ENCODE data around the gene CNIH2.
"Not testable (repeated sequence)": the region's sequence is repeated elsewhere in the genome, so short reads cannot be mapped to it uniquely, and the experiment has no call there.

CNIH2 gene

GRCh38 chr11:66275984-66276612, 1.9 kb upstream of the CNIH2 start:
- in situ Hi-C loops (cut with HindIII; ENCODE audit: low sequenced_read_pairs): no loop called here

- in situ Hi-C loops (cut with HindIII; ENCODE audit: low sequenced_read_pairs): not testable (repeated sequence)
These were observed 1.4 kb upstream of the CNIH2 start for GRCh38 chr11:66276619-66277018.

- in situ Hi-C loops (cut with HindIII; ENCODE audit: low sequenced_read_pairs): not testable (repeated sequence)
These were observed 911 bp upstream of the CNIH2 start for GRCh38 chr11:66277064-66277463.

- in situ Hi-C loops (cut with HindIII; ENCODE audit: low sequenced_read_pairs): no loop called here
These were observed 552 bp downstream of the CNIH2 start for GRCh38 chr11:66278363-66279091.

GRCh38 chr11:66279092-66279734, 1.2 kb downstream of the CNIH2 start:
- in situ Hi-C loops (cut with HindIII; ENCODE audit: low sequenced_read_pairs): no loop called here

GRCh38 chr11:66280428-66280827, 2.5 kb downstream of the CNIH2 start:
- in situ Hi-C loops (cut with HindIII; ENCODE audit: low sequenced_read_pairs): loop anchor here (5.0 kb wide), 2 partner anchors 52 to 63 kb away; no protein-coding TSS in a partner anchor

GRCh38 chr11:66281001-66281400, 3.0 kb downstream of the CNIH2 start:
- in situ Hi-C loops (cut with HindIII; ENCODE audit: low sequenced_read_pairs): loop anchor here (5.0 kb wide), 2 partner anchors 51 to 64 kb away; no protein-coding TSS in a partner anchor

- in situ Hi-C loops (cut with HindIII; ENCODE audit: low sequenced_read_pairs): loop anchor here (5.0 kb wide), 2 partner anchors 50 to 65 kb away; no protein-coding TSS in a partner anchor
These were observed 3.9 kb downstream of the CNIH2 start for GRCh38 chr11:66281776-66282467.

GRCh38 chr11:66282468-66283455, 4.8 kb downstream of the CNIH2 start:
- in situ Hi-C loops (cut with HindIII; ENCODE audit: low sequenced_read_pairs): loop anchor here (5.0 kb wide), 2 partner anchors 50 to 65 kb away; no protein-coding TSS in a partner anchor

GRCh38 chr11:66283461-66284105, 5.6 kb downstream of the CNIH2 start:
- in situ Hi-C loops (cut with HindIII; ENCODE audit: low sequenced_read_pairs): loop anchor here (5.0 kb wide), 2 partner anchors 49 to 66 kb away; no protein-coding TSS in a partner anchor

- in situ Hi-C loops (cut with HindIII; ENCODE audit: low sequenced_read_pairs): loop anchor here (5.0 kb wide), 2 partner anchors 48 to 67 kb away; no protein-coding TSS in a partner anchor
These were observed 6.6 kb downstream of the CNIH2 start for GRCh38 chr11:66284526-66285078.

- in situ Hi-C loops (cut with HindIII; ENCODE audit: low sequenced_read_pairs): no loop called here
These were observed 7.4 kb downstream of the CNIH2 start for GRCh38 chr11:66285250-66285947.

- in situ Hi-C loops (cut with HindIII; ENCODE audit: low sequenced_read_pairs): no loop called here
These were observed 8.7 kb downstream of the CNIH2 start for GRCh38 chr11:66286699-66287098.

- in situ Hi-C loops (cut with HindIII; ENCODE audit: low sequenced_read_pairs): no loop called here
These were observed 9.4 kb downstream of the CNIH2 start for GRCh38 chr11:66287211-66287888.

GRCh38 chr11:66287889-66288670, 10.1 kb downstream of the CNIH2 start:
- in situ Hi-C loops (cut with HindIII; ENCODE audit: low sequenced_read_pairs): no loop called here

- in situ Hi-C loops (cut with HindIII; ENCODE audit: low sequenced_read_pairs): no loop called here
These were observed 10.9 kb downstream of the CNIH2 start, which contains the start of gene YIF1A for GRCh38 chr11:66288671-66289547. Gene YIF1A, minus strand, starts transcription at chr11:66289143. Its CDS starts 158 bp downstream, at chr11:66288985.
